Osteoblast (primary cell): ENCODE results near the gene SELENOP. TPM values are rescaled to one million over a fixed set of nuclear protein-coding genes. Genes with fewer than 3 reads are reported as not detected.

ENCODE experiments used
- DNase-seq: peaks from one replicate; pipeline ENCODE4 v3.0.0; 2011; ENCODE audit warnings: low spot score, mixed read lengths; ENCODE audit not compliant: insufficient read length; ENCODE audit errors: missing footprints
- H2AFZ ChIP-seq: 2 replicates; pipeline ENCODE4 v1.6.0; 2011; ENCODE audit warnings: mild to moderate bottlenecking, low read length
- H3K27ac ChIP-seq: 2 replicates; pipeline ENCODE4 v1.5.1; 2011; ENCODE audit warnings: mild to moderate bottlenecking, low read depth, low read length, moderate library complexity
- H3K27me3 ChIP-seq: 2 replicates; pipeline ENCODE4 v1.6.0; 2012; ENCODE audit warnings: mild to moderate bottlenecking, control low read depth, inconsistent platforms, low read length, moderate library complexity; ENCODE audit not compliant: insufficient read depth
- H3K36me3 ChIP-seq: 2 replicates; pipeline ENCODE4 v1.5.1; 2011; ENCODE audit warnings: mild to moderate bottlenecking, low read length, control low read depth, moderate library complexity; ENCODE audit not compliant: insufficient read depth
- H3K4me1 ChIP-seq: 2 replicates; pipeline ENCODE4 v1.5.1; 2011; ENCODE audit warnings: mild to moderate bottlenecking, low read length, control low read depth, moderate library complexity; ENCODE audit not compliant: insufficient read depth
- H3K4me2 ChIP-seq: 2 replicates; pipeline ENCODE4 v1.6.0; 2011; ENCODE audit warnings: mild to moderate bottlenecking, low read length; ENCODE audit not compliant: insufficient read depth
- H3K4me3 ChIP-seq: fragments of 200-600 bp; sonication (generic); 3 replicates; pipeline ENCODE4 v1.5.1; 2012; ENCODE audit warnings: mild to moderate bottlenecking, low read length, inconsistent platforms; ENCODE audit not compliant: insufficient read depth
- H3K79me2 ChIP-seq: 2 replicates; pipeline ENCODE4 v1.6.0; 2012; ENCODE audit warnings: mild to moderate bottlenecking, low read length, control low read depth, inconsistent platforms; ENCODE audit not compliant: insufficient read depth
- H3K9me3 ChIP-seq: 2 replicates; pipeline ENCODE4 v1.5.1; 2011; ENCODE audit warnings: low read depth, low read length, control low read depth
- H4K20me1 ChIP-seq: 2 replicates; pipeline ENCODE4 v1.6.0; 2012; ENCODE audit warnings: mild to moderate bottlenecking, low read length, control low read depth; ENCODE audit not compliant: insufficient read depth
- CTCF ChIP-seq: IDR thresholded peaks from 2 replicates; pipeline ENCODE4 v1.5.1; 2011; ENCODE audit warnings: mild to moderate bottlenecking, low read depth, low read length, moderate library complexity; ENCODE audit errors: extremely low read depth
- total RNA-seq: library from RNA; depleted of rRNA; stranded (reverse); fragments of >200 nt; gene quantifications from 2 replicates; pipeline ENCODE4 v1.2.3, GENCODE V29; 2012

Gene SELENOP
- total RNA-seq, 1 donor, result 171 TPM

- Histone ChIP-seq H3K4me3 (peak overlapping the region; percentile 54), H3K36me3 (no peaks in the 10 kb centered on the region), H3K27me3 (no peaks in the 10 kb centered on the region), H3K27ac (no peak overlapping the region), H3K4me1 (peaks cover 23% of the 10 kb centered on the region), H2AFZ (no peak overlapping the region), H3K4me2 (peak overlapping the region; percentile 84), H3K79me2 (no peaks in the 10 kb centered on the region), H4K20me1 (no peaks in the 10 kb centered on the region), H3K9me3 (no peaks in the 10 kb centered on the region)
- no peak for TF ChIP-seq CTCF
- DNase-seq, result peak; percentile 49
Measured at GRCh38 chr5:42840842-42841567, 29.3 kb upstream of the SELENOP start.

DNA sequence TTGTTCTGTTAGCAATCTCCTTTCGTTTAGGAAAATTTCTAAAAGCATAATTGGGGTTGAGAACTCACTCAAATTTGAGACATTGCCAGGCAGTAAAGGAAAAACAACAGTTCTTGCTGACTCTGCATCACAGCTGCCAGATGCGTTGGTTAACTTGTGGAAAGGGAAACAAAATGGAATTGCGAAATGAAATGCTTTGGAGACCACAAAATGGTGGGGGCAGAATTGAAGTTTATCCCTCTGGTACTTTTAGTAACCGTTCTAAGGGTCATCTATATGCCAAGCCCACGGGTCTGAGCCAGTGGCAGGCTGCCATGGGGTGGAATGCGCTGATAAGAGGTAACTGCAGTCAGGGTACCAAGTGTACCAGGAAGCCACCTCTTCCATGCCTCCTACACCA is 28.6 kb upstream of the SELENOP start:
- peak; percentile 91 for DNase-seq
- Histone ChIP-seq H4K20me1 (no peaks in the 10 kb centered on the region), H3K27ac (no peak overlapping the region), H3K36me3 (no peaks in the 10 kb centered on the region), H3K9me3 (no peaks in the 10 kb centered on the region), H3K4me1 (peaks cover 23% of the 10 kb centered on the region), H2AFZ (peak overlapping the region; percentile 25), H3K4me2 (peak overlapping the region; percentile 84), H3K27me3 (no peaks in the 10 kb centered on the region), H3K4me3 (peak overlapping the region; percentile 54), H3K79me2 (no peaks in the 10 kb centered on the region)
- TF ChIP-seq CTCF, result no peak

- no peak overlapping the region for H3K4me3 ChIP-seq
- H3K36me3 ChIP-seq, result no peaks in the 10 kb centered on the region
- DNase-seq, result no peak
- no peak overlapping the region for H3K4me2 ChIP-seq
- no peak overlapping the region for H2AFZ ChIP-seq
- peaks cover 23% of the 10 kb centered on the region for H3K4me1 ChIP-seq
- TF ChIP-seq CTCF, result no peak
- H3K27me3 ChIP-seq, result no peaks in the 10 kb centered on the region
- H4K20me1 ChIP-seq, result no peaks in the 10 kb centered on the region
- H3K9me3 ChIP-seq, result no peaks in the 10 kb centered on the region
- no peak overlapping the region for H3K27ac ChIP-seq
- H3K79me2 ChIP-seq, result no peaks in the 10 kb centered on the region
Measured at GRCh38 chr5:42839196-42839595, 27.5 kb upstream of the SELENOP start.

GRCh38 chr5:42837601-42838000 is 25.9 kb upstream of the SELENOP start:
- H4K20me1 ChIP-seq, result no peaks in the 10 kb centered on the region
- no peaks in the 10 kb centered on the region for H3K79me2 ChIP-seq
- no peaks in the 10 kb centered on the region for H3K27me3 ChIP-seq
- H3K4me2 ChIP-seq, result no peak overlapping the region
- no peak for TF ChIP-seq CTCF
- no peaks in the 10 kb centered on the region for H3K9me3 ChIP-seq
- H3K4me3 ChIP-seq, result no peak overlapping the region
- DNase-seq, result no peak
- no peak overlapping the region for H2AFZ ChIP-seq
- peaks cover 17% of the 10 kb centered on the region for H3K4me1 ChIP-seq
- no peak overlapping the region for H3K27ac ChIP-seq
- no peaks in the 10 kb centered on the region for H3K36me3 ChIP-seq
